ENCODE results near the gene TTC22.
A peak's percentile ranks its signal among the peaks of the same experiment; 100 is the strongest.
"Not testable (repeated sequence)": the region's sequence is repeated elsewhere in the genome, so short reads cannot be mapped to it uniquely, and the experiment has no call there.

The TTC22 gene

DNA sequence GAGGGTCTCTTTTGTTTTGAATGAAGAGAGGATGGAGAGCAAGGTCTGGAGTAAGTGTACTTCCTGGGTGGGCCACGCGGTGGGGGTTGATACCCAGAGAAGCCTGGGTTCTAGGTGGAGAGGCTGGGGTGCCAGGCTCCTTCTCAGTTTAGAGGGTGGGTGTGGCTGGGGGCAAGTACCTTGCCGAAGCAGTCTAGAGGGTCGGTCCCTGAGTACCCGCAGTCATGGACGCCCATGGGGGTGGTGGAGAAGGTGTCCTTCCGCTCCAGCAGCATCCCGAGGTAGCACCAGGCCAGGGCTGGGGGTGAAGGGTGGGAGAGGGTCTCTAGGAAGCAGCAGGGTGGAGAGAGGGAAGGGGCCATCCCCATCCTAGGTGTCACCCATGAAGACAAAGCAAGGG, 14.3 kb downstream of the TTC22 start:
- DNase-seq (ENCODE audit: low read depth in 2 of 2): no peak

DNA sequence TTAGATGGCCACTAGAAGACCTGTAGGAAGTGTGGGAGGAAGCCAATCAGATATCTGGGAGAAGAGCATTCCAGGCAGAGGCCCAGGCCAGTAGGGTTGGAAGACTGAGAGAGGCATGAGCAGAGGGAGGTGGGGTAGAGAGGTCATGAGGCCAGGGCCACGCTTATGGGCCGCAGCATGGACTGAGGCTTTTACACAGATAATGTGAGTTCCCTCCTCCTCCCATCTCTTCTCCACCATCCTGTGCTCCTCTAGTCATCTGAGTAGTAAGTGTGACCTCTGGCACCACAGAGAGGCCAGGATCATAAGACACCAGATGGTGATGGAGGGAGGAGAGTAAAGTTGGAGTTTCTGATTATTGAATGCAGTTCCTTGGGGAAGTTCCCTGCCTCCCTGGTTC, 17.1 kb downstream of the TTC22 start:
- no peak for DNase-seq (ENCODE audit: low read depth in 2 of 2)

DNA sequence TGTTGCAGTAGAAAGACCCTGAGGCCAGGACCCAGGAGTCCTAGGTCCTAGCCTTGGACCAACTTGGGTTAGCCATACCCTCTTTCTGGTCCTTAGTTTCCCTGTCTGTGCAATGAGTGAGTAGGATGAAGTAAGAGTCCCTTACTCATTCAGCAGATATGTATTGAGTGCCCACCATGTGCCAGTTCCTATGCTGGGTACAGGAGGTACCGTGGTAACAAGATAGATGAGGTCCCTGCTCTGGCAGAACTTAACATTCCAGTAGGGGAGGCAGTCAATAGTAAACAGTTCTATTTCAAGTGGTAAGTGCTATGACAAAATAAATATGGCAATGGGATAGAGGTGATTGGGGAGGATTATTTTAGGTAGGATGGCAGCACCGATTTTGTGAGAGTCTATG, 18.5 kb downstream of the TTC22 start:
- no peak for DNase-seq (ENCODE audit: low read depth in 2 of 2)

DNA sequence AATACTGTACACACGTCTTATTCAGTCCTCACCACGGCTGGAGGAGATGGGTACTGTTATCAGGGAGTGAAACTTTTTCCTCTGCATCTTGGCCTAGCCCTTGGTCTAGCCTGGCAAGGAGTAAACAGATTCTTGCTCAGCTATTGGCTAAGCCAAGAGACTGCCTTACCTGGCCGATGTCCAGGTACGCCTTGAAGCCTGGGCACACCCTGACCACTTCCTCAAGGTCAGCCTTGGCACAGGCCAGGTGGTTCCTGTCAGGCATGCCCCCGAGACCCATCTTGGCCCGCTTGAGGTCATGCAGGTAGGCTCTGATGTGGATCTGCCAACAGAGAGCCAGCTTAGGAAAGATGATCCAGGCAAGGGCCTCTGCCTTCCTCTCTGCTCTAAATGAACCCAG, 19.0 kb downstream of the TTC22 start:
- DNase-seq (ENCODE audit: low read depth in 2 of 2): no peak

DNA sequence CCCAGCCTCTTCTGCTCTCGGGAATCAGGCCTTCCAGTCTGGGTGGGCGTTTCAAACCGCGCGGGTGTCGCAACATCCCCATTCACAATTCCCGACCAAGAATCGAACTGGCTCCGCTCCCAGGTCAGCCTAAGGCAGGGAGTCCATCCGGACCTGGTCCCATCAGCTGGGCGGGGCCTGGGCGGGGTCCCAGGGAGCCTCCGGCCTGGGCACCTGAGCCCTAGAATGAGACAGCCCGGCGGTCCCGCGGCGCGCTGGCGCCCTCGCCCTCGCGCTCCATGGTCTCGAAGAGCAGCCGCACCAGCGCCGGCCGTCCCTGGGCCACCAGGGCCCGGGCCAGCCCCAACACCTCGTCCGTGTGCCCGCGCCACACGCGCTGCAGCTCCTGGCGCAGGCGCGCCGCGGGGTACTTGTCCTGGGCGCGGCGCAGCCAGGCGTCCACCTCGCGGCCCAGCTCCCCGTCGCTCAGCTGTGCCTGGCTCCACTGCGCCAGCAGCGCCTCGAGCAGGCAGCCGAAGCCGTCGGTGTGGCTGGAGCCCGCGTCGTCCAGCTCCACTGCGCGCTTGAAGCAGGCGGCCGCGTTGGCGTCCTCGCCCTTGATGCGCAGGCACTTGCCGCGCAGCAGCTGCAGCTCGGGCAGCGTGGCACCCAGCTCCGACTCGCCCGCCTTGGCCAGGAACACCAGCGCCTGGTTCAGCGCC, 19.9 kb downstream of the TTC22 start:
- no peak for DNase-seq (ENCODE audit: low read depth in 2 of 2)

DNA sequence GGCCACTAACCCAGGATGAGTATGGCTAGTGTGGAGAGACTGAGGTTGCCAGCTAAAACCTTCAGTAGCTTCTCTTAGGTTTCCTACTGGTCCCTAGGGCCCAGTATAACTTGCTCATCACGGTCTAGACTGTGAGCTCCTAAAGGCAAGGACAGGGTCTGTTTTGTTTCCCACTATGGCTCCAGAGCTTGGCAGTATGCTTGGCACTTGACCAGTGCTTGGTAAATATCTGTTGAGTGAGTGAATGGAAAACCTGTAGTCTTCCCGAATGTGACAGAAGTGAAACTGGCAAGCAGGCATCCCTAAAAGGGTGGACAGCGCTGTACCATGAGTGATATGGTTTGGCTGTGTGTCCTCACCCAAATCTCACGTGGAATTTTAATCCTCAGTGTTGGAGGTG, 23.7 kb downstream of the TTC22 start:
- no peak for DNase-seq (ENCODE audit: low read depth in 2 of 2)

DNA sequence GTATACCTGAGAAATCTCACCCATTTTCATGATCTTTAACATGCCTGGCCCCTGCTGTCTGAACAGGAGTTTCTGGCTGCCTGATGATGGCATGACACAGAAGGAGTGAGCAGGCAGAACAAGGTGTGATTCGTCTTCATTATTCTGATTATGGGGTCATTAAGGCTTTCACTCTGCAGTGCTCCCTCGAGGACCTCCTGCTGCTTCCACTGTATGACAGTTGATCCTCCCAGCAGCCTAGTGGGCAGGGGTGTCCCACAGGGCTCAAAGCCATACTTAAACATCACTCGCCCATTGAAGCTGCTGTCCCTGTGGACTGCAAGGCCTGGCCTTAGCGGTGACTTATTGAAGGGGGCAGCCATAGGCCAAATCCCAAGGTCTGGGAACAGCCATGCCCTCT, 24.1 kb downstream of the TTC22 start:
- DNase-seq (ENCODE audit: low read depth in 2 of 2): no peak

DNA sequence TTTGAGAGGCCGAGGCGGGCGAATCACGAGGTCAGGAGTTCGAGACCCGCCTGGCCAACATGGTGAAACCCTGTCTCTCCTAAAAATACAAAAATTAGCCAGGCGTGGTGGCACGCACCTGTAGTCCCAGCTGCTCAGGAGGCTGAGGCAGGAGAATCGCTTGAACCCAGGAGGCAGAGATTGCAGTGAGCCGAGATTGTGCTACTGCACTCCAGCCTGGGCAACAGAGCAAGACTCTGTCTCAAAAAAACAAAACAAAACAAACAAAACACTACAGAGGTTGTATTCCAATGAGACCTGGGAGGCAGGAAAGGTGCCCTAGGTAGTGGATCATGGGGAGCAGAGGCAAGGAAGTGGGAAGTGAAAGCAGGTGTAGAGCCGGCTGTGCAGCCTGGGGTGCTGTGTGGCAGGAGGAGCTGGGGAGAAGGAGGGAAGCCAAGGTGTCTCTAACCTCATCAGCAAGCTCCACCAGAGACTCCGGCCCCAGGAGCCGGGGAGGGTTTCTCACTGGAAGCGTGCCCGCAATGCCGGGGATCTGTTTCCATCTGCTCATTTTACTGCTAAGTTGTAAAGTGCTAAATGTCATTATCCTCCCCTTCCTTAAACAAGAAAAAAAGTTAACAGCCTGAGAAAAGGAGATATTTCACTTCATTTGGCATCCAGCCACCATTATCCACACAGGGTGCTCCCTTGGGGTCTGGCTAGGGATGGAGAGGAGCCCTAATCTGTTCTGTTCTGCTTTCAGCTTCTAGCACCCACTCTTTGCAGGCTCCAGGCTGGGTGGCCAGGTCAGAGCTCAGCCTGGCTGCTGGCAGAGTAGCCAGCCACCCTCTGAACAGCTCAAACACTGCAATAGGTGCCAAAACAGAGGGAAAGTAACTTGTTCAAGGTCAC, 25.0 kb downstream of the TTC22 start:
- not testable (repeated sequence) for DNase-seq (ENCODE audit: low read depth in 2 of 2)

DNA sequence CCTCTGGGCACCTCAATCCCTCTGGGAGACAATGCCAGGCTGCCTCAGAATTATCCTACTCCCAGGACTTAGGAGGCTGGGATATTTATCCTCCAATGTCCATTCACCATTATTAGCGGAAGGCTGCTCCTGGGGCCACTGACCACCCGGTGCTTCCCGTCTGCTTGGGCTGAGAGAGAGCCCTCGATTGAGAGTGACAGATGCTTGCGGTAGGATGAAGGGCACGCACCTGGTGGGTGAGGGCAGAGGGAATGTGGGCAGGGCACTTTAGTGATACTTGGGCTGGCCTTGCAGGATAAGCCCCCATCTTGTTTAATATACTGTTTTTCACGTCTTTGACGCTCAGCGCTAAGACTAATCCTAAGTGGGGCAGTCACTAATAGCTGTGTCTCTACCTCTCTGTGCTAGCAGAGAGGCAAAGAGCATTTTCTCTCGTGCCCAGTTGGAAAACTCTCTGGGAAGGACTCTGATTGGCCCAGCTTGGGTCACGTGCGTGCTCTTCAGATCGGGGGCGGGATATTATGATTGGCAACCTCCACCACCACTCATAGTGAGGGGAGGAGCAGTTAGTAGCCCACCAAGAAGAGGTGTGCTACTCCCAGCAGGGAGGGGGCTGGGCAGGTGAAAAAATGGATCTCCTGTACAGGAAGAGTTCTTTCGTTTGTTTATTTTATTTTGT, 26.2 kb downstream of the TTC22 start:
- DNase-seq (ENCODE audit: low read depth in 2 of 2): no peak

DNA sequence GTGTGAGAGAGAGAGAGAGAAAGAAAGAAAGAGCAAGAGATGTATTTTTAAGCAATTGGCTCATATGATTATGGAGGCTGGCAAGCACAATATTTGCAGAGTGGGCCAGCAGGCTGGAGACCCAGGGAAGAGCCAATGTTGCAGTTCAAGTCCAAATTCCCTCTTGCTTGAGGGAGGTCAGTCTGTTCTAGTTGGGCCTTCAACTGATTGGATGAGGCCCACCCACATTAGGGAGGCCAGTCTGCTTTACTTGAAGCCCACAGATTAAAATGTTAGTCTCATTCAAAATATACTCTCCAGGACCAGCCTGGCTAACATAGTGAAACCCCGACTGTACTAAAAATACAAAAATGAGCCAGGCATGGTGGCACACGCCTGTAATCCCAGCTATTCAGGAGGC, 28.2 kb downstream of the TTC22 start:
- no peak for DNase-seq (ENCODE audit: low read depth in 2 of 2)

DNA sequence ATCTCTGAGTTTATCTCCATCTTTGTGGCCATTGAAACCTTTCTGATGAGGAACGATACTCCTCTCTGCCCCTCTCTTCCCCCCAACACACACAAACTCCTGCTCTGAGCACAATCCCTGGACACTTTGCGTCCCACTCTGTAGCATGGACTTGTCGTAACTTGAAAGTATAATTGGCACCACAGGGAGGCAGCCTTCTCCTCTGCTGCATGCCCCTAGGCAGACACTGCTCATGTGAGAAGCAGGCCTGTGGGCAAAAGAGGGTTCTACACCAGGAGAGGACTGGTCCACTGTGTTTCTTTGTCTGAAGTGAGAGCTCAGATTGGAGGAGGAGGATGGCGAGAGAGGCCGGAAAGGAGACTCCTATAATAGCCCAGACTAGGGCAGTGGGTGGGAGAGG, 33.0 kb downstream of the TTC22 start:
- DNase-seq (ENCODE audit: low read depth in 2 of 2): no peak

DNA sequence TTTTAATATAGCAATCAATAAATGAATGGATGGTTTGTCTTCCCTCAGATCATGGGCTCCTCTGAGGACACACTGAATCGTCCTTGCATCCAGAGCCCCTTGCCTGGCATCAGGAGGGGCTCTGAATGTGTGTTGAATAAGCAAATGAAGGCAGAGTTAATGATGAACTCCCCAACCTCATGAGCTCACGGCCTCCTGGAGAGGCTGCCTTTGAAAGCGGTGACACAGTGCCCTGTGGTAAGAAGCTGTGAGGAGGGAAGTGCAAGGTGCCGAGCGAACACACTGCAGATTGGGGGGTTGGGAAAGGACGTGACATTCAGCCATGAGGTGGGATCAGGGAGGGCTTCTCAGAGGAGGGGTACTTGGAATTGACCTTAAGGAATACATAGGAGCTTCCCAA, 33.6 kb downstream of the TTC22 start:
- DNase-seq (ENCODE audit: low read depth in 2 of 2): no peak

DNA sequence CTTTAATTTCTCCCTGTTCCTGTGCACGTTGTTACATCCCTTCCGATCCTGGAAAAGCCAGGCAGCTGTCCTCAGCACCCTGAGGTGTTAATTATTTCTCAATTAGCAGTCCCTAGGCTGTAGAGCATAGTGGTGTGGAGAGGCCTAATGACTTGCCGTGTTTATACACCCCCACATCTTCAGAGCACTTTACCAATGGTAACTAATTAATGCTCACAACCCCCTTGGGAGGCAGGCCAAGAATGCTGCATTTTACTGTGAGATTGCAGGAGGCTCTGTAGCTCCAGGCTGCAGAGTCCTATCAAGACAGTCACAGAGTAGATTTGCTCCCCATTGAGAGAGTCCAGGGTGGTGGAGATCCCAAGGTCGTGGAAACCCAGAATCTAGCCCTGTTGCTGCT, 34.4 kb downstream of the TTC22 start:
- DNase-seq (ENCODE audit: low read depth in 2 of 2): no peak

DNA sequence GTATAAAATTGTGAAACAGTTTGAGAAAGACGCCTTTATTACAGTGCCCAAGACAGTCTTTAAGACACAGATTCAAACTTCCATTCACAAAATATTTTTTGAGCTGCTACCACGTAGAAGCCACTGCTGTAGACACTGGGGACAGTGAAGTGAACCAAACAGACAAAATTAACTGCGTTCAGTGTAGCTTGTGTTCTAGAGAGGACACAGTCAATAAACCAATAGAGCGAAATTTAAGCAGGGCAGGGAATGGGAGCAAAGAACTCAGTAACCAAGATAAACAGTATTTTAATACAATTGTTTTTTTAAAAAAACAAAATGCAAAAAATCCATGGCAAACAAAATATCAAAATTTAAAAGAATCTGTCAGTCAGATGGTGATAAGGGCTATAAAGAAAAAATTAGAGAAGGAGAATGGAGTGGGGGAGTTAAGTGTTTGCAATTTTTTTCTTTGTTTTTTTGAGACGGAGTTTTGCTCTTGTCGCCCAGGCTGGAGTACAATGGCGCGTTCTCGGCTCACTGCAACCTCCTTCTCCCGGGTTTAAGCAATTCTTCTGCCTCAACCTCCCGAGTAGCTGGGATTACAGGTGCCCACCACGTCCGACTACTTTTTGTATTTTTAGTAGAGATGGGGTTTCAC, 36.1 kb downstream of the TTC22 start:
- no peak for DNase-seq (ENCODE audit: low read depth in 2 of 2)

DNA sequence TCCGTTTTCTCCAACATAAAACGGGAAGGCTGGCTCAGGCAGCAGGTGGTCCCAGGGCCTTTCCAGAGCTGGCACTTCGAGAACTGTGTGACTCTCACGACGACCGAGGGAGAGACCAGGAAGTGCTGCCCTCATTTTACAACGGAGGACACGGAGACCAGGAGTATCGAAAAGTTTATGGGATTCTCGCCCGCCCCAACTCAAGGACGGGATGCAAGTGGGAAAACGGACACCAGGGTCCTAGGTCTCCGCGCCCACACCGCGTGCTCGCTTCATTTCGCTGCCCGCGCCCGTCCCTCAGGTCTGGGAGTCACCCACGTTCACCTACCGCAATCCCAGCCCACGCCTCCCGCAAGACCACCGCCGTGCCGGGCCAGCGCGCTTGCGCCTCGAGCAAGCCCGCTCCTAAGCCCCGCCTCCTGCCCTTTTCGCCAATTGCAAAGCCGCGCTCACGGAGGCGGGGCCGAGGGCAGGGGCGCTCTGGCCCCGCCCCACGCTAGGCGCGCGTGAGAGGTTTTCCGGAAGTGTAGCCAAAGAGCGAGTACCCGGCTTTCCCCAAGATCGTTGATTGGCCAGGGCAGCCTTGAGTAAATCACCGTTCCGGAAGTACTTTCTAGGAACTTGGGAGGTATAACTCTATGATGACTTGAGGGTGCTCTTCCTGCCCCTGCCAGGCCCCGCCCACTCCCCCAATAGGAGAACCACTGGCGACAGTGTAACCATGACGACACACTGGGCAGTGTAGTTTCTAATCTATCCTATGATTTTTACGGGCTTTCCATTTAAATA, 36.8 kb downstream of the TTC22 start, which contains the start of gene PARS2:
Gene PARS2, minus strand, starts transcription at position 391 of the 789 bp plus-strand sequence. CDS start 5,362 bp downstream, outside the sequence.
- peak; percentile 99 for DNase-seq (ENCODE audit: low read depth in 2 of 2)

DNA sequence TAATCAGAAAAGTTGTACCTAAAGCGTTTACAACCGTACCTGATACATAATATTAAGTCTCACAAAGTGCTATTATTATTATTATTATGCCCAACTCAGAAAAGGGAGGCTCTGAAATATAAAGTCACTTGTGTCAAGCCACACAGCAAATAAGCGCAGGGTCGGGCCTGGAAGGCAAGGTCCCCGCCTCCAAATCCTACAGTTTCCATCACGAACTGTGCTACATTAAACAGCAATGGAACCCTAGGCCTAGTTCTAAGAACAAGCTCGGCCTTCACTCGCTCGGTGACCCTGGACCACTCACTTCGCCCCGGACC, 37.3 kb downstream of the TTC22 start:
- no peak for DNase-seq (ENCODE audit: low read depth in 2 of 2)

DNA sequence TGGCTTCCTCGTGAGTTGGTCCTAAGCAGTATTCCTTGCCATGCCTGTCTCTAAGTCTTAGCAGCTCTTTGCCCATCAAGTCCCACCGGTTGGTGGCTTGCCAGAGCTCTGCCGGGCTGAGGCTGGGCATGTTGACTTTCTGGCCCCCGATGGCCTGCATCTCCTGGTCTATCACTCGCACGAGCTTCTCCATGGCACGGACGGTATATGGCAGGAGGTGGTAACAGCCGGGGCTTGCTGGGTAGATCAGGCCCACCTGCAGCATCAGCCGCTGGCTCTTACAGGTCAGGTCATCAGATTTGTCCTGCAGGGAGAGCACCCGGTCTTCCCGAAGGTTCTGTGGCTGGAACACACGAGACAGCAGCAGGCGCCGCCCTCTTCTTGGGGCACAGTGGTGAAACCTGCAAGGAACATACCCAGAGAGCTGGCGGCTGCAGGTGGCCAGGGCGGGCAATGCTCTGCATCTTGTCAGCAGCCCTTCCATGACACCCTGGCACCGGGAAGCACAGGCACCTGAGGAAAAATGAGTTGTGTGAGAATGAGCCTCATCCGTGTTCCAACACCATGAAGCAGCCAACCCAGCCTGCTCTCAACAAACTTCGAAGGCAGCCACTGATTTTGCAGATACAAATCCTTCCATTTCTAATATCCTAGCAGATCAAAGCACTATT, 42.3 kb downstream of the TTC22 start:
- DNase-seq (ENCODE audit: low read depth in 2 of 2): no peak

DNA sequence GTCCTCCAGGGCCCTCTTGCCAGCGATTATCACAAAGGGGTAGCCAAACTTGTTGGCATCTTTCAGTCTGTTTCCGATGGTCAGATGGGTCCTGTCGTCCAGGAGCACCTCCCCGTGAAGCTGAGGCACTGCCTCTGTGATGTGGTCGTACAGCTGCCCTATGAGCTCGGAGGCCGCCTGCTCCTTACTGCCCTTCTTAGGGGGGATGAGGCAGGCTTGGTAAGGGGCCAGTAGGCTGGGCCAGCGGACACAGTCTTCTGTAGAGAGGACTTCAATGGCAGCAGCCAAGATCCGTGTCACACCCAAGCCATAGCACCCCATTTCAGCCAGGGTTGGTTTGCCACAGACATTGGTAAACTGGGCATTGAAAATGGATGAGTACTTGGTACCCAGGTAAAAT, 43.3 kb downstream of the TTC22 start:
- no peak for DNase-seq (ENCODE audit: low read depth in 2 of 2)

DNA sequence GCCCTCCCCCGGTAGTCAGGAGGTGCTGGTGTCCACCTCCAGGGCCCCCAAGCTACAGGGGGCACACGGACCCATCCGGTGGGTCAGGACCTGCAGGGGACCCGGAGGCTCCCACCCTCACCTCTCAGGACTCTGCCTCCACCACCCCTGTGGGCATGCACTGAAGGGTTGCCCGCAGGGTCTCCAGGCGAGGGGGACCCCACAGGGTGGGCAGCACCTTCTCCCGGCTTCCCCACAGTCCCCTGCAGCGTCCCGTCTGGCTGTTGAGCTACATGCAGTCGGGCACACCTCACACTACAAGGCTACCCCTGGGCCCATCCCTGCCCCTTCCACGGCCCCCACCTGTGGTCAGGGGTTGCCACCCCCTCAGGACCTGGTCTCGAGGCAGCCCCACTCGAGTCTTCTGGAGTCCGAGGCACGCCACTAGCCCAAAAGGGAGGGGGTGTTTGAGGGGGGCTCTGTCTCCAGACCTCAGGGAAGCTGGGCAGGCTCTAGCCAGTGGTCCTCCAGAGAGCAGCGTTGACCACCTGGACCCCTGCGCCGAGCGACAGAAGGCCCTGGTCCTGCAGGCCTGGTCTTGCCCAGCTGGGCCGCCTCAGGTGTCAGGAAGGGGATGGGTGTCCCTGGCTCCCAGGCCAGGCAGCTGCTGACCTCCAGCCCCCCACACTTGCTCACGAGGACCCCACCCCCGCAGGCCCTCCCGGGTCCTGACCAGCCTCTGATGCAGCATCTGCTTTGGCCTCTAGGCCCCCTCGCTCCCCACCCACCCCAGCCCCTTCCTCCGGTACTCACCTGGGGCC, 46.4 kb downstream of the TTC22 start:
- DNase-seq (ENCODE audit: low read depth in 2 of 2): no peak

DNA sequence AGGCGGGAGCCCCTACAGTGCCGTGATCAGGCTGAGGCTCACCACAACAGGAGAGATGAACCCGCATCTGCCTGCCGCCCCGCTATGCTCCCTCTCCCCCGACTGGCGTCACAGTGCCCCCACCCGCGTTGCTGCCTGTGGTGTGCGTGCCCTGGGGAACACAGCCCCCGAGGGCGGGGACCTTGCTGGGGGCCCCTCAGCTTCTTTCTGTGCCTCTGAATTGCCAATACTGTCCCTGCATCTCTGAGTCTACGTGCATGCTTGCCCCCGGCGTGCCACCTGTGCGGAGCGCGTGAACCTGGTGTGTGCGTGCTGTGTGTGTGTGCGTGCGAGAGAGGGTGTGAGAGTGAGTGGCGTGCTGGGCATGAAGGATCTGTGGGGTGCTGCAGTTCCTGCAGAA, 47.1 kb downstream of the TTC22 start:
- DNase-seq (ENCODE audit: low read depth in 2 of 2): no peak
